ENCODE results near the gene CTBP1.

The CTBP1 gene

DNA sequence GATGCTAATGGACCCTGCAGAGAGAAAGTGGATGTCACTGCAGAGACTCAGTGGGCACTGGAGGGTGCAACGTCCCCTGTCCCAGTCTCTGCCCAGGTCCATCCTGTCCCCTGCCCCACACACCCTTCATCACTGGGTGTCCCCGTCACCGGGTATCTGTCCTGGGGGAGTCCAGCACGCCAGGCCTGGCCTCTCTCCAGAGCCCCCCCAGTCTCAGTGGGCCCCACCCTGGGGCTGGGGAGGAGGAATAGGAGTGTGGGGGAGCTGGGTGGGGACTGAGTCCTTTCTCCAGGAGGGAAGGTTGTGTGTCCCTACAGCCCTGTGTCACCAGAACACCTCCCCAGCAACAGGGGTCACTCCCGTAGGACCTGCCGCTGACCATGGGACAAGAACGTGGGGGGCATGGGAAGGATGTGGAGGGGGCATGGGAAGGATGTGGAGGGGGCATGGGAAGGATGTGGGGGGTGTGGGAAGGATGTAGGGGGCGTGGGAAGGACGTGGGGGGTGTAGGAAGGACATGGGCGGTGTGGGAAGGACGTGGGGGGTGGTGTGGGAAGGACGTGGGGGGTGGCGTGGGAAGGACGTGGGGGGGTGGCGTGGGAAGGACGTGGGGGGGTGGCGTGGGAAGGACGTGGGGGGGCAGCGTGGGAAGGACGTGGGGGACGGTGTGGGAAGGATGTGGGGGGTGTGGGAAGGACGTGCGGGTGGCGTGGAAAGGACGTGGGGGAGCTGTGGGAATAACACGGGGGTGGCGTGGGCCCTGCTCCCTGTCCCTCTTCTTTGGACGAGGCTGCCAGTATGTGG, 55.5 kb downstream of the CTBP1 start:
- no peak for DNase-seq

DNA sequence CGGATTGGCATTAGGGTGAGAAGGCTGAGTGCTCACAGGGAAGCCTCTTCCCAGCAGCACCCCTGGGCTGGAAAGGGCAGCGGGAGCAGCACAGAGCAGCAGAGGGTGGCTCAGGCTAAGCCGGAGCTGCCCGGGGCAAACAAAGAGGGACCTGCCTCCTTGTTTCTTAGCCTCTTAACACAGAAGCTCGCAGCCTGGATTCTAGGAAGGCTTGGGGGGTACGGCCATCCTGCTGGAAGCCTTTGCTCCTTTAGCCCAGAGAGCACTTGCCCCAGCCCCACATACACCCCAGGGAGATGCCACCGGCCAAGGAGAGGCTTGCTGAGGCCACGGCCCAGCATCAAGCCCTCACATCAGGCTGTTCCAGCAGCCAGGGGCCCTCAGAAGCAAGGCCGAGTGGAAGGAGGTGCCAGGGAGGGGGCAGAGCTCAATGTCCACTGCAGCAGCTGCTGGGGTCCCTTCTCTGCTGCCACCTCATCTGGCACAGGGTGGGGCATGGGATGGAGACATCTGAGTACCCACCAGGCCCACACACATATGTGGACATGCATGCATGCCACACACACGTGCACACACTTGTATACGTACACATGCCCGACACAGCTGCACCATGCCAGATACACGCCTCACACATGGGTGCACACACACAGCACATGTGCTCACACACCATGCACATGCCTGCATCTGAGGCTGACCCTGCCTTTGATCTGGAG, 56.3 kb downstream of the CTBP1 start:
- no peak for DNase-seq

DNA sequence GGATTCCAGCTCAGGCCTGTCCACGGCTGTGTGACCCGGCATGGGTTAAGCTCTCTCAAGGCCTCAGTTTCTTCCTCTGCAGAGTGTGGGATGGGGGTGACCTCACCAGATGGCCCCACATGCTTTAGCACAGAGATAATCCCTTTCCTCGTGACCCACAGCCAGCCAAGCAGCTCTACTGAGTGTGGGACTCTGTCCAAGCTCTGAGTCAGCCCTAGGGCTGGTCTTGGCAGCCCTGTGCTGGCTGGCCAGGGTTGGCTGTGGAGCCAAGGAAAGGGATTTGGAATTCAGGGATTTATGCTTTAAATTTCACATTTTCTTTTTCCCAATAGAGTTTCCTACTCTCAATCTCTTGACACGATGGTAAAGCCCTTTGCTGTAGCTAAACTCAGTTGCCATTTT, 56.8 kb downstream of the CTBP1 start:
- peak; percentile 93 for DNase-seq

DNA sequence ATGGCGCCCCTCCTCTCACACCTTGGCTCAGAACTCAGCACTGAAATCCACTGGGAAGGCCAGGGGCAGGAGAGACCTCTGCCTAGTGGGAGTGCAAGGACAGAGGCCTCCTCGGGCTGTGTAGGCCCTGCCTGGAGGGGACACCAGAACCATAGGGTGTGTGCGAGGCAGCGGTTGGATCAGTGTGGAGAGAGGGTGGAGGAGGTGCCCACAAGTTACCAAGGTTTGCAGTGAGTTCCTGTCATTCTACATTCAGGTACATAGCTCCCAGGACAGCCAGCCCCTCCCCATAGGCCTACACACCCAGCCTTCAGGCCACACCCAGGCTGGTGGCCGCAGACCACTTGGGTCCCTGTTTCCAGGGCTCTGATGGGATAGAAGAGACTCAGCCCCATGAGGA, 57.3 kb downstream of the CTBP1 start:
- DNase-seq = no peak

DNA sequence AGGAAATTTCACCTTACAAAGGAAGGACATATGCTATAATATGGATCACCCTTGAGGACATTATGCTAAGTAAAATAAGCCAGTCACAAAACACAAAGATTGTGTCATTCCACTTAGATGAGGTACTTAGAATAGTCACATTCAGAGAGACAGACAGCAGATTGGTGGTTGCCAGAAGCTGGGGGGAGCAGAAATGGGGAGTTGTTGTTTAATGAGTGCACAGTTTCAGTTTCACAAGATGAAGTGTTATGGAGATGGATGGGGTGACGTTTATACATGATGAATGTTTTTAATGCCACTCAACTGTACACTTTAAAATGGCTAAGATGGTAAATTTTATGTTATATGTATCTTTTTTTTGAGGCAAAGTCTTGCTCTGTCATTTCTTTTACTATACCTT, 61.7 kb downstream of the CTBP1 start:
- no peak for DNase-seq

DNA sequence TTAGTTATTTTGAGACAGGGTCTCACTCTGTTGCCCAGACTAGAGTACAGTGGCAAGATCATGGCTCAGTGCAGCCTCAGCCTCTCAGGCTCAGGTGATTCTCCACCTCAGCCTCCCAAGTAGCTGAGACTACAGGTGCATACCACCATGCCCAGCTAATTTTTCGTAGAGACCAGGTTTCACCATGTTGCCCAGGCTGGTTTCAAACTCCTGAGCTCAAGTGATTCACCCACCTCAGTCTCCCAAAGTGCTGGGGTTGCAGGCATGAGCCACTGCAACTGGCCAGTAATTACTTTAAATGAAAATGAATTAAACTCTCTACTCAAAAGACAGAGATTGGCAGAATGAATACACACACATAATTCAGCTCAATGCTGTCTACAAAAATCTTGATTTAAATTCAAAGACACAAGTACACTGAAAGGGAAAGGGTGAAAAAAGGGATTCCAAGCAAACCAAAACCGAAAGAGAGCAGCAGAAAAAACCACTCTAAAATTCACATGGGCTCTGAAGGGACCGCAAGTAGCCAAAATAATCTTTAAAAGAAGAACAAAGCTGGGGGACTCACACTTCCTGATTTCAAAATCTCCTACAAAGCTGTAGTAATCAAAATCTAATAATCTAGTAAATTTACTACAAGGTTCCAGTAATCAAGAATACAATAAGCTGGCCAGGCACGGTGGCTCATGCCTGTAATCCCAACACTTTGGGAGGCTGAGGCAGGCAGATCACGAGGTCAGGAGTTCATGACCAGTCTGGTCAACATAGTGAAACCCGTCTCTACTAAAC, 64.8 kb downstream of the CTBP1 start:
- no peak for DNase-seq

DNA sequence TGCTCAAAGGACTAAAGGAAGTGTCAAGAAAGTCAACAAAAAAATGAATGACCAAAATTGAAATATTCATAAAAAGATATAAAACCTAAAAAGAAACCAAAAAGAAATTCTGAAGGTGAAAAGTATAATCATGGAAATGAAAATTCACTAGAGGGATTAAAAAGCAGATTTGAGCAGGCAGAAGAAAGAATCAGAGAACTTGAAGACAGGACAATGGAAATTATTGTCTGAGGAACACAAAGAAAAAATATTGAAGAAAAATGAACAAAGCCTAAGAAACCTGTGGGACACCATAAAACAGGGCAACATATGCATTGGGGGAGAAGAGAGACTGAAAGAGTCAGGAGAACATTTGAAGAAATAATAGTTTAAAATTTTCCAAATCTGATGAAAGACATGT, 66.6 kb downstream of the CTBP1 start:
- no peak for DNase-seq

DNA sequence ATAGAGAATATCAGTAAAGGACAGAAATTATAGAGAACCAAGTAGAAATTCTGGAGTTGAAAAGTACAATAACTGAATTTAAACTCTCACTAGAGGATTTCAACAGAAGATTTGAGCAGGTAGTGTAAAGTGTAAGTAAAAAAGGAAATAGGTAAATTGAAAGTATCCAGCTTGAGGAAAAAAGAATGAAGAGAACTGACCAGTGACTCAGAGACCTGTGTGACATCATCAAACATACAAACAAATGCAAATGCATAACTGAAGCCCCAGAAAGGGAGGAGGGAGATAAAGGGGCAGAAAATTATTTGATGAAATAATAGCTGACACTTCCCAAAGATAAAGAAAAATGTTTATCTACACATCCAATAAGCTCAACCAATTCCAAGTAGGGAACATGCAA, 68.3 kb downstream of the CTBP1 start:
- no peak for DNase-seq

DNA sequence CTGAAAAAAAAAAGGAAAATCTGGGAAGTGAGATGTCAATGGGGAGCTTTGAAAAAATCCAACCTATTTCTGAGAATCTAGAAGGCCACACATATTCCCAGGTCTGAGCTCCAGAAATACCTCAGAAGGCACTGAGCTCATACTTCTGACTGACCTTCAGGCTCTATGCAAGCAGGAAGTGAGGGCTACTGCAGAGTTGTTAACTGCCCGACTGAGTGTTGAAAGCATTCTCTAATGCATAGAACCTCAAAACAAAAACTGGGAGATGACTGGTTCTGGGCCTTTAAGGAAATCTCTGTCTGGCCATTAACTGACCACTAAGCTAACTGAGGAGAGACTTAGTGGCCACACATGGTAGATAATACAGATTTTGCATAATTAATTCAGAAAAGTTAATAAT, 69.0 kb downstream of the CTBP1 start:
- no peak for DNase-seq

DNA sequence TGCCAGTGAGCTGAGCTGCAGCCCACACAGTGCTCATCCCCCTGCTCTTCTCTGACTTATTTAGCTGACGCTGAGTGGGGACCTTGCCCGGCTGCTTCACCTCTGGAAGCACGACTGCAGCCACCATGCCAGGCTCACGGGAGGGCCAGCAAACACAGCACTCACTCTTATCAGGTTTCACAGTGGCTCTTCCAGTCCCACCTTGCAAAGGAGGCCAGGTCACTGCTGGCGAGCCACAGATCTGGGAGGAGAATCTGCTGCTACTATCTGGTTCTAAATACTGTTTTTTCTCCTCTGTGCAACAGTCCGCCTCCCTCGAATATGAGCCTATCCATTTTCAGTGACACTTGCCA, 69.9 kb downstream of the CTBP1 start:
- no peak for DNase-seq

DNA sequence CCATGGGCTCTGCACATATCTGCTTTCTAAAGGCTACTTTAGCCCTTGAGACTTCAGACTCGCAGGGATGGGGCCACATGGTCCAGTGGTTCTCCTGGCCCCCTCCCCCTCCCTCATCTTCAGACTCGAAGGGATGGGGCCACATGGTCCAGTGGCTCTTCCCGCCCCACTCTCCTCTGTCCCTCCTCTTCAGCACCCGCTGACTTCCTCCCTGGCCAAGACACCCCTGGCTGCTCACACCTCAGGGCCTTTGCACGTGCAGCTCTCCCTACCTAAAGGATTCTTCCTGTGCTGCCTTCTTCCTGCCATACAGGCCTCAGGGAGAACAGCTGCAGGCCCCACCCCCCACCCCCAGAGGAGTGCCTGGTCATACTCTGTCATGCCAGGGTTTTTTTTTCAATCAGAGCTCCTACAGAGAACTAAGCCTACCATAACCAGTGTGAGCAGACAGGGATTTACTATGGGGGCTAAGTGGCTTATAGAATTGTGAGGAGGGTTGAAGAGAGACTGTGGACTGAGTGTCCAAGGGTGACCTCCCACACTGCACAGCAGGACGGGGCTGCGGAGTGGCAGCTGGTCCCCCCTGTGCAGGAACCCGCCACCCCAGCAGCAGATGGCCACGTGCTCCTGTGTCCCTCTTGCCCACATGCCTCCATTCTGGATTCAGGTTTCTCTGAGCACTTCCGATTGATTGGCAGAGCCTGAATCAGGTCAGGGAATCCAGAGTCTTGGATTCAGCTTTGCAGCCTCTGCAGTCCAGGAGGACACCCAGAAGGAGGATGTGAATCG, 70.4 kb downstream of the CTBP1 start:
- peak; percentile 44 for DNase-seq

DNA sequence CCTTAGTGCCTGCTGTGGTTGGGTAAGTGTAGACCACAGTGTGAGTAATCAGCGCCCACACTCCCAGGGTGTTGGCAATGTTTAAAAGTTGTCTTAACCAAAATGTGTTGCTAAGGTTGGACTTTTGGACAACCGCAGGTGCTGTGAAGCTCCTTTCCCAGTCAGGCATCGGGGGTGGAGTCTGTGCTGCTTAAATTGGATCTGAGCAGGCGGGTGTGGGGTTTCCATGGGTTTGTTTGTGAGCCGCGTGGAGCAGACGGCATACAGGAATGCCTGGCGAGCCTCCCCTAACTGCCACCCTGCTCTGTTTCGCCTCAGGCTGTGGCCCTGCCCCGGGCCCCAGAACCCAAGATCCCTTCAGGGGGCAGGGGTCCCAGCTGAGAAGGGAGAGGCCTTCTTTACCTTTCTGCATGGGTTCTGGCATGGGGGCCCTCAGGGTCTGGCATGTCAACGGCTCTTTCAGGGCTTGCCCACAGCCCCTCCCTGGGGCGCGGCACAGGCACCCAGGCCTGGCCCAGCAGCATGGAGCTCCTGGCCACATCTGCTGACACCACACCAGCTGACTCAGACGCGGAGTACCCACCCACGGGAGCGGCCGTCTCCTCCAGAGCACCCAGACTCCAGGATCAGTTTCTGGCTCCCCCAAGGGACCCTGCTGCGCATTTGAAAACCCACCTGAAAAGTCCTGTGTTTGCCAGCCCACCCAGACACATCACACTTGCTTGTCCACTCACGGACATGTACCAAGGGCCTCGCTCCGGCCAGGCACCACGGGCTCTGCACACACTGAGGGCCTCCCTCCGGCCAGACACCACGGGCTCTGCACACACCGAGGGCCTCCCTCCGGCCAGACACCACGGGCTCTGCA, 71.4 kb downstream of the CTBP1 start:
- peak; percentile 38 for DNase-seq

DNA sequence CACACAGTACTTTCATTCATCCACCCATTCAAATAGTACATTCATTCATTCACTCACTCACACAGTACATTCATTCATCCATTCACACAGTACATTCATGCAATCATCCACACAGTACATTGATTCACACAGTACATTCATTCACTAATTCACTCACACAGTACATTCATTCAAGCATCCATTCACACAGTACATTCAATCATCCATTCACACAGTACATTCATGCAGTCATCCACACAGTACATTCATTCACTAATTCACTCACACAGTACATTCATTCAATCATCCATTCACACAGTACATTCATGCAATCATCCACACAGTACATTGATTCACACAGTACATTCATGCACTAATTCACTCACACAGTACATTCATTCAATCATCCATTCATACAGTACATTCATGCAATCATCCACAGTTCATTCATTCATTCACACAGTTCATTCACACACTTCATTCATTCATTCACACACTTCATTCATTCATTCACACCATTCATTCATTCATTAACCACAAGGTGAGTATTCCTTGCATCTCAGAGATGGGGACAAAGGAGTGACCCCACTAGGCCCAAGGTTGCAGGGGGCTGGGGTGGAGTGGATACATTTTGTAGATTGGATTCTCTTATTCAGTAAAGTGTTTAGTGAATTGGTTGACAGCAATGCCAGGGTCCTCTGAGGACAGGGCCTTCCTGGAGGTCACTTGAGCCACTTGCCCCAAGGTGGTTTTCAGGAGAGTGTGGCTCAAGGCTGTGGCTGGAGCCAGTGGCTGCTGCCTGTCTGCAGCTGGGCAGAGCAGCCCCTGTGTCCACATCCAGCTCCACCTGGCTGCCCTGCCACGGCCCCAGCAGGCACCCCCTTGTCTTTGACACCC, 72.3 kb downstream of the CTBP1 start:
- DNase-seq = no peak

DNA sequence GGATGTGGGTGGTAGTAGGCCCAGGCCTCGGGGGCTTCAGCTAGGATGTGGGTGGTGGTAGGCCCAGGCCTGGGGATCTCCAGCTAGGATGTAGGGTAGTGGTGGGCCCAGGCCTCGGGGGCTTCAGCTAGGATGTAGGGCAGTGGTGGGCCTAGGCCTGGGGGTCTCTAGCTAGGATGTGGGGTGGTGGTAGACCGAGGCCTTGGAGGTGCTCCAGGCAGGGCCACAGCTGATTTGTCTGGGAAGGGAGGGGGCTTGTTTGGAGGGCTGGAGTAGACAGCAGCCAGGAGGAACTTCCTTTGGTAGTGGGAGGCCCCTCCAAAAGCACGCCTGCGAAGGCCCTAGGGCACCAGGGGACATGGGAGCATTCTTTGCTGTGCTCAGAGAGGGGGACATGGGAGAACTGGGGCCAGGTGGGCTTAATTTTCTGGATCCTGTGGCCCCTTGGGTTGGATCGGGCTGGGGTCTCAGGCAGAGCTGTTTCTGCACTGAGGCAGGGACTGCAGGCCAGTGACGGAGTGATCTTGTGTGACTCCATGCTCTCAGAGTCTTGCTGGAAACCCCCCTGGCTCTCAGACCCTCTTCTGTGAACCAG, 73.2 kb downstream of the CTBP1 start:
- DNase-seq = no peak

DNA sequence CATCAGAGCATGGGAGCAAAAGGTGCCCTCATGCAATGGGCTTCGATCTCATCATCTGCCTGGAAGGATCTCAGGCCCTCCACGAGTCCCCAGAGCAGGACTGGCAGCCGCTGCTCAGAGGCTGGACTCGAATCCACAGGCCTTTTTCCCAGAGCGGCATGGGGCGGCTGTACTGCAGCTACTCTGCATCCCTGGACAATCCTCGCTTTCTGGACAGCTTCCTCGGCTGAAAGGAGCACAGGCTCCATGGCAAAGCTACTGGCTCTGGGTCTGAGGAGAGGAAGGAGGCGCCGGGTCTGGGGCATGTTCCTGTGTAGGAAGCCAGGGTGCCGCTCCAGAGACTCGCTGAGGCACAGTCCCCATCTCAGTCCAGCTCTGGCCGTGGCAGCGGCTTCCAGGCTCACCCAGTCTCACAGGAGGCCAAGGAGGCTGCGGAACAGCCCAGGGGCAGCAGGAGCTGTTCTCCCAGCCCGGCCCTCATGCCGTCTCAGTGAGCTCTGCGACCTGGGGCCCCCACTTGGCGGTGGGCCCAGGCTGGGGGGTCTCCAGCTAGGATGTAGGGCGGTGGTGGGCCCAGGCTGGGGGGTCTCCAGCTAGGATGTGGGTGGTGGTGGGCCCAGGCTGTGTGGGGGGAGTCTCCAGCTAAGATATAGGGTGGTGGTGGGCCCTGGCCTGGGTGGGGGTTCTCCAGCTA, 73.8 kb downstream of the CTBP1 start:
- no peak for DNase-seq

DNA sequence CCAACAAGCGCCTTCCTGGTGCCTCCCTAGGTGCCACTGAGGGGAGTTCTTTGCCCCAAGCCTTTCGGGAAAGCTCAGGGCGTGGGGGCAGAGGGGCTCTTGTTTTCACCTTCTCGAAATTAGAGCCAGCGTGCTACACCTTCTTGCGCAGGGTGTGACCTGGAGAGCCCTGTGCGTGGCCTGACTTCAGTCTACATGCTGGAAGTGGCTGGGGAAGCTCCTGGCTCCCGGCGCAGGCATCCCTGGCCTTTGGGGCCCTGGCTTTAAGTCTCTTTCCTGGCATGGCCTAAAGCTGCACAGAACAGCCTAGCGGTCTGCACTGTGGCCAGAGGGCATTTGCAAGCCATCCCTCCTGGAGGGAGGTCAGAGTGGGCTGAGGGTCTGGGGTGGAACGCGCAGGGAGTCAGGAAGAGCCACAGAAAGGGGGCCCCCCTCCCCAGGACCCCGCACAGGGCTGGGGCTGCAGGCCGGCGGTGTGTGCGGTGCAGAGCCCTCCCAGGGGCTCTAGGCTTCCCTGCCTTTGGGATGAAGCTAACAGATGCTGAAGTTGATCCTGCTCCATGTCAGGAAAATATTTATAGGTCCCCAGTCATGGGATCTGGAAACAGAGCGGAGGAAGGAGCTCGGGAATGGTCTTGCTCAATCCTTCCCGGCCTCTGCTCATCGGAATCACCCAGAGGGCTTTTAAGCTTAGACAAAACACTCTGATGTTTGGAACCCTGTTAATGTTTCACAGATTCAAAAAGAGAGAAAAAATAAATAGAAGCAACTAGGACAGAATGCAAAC, 75.8 kb downstream of the CTBP1 start:
- peak; percentile 76 for DNase-seq

DNA sequence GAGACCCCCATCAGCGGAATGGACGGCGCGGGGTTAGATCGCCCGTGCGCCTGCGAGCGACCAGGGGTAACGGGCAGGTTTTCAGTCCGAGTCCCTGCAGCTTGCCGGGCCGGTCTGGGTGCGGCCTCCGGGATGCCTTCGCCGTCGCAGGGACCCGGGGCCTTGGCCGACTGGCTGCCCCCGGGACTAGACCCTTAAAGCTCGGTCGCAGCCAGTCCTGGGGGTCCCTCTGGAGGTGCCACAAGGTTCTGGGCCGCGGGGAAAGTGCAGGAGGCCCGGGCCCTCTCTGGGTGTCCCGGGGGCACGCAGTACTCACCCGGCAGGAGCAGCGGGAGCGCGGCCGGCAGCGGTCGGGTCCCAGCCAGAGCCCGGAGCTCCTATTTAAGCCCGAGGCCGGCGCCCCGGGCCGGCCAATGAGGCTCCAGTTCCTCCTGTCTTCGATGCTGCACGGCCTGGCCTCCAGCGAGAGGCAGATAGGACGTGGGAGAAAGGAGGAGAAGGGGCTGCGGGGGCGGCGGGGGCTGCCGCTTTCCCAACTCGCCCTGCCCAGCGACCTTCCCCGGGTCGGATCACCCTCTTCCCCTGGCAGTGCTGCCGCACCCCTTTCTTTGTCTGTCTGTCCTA, 76.6 kb downstream of the CTBP1 start, which contains the start of gene SPON2:
Gene SPON2, minus strand, starts transcription at position 356 of the 624 bp plus-strand sequence.
- DNase-seq = peak; percentile 56
